PC-3 (cell line): Measurements from ENCODE around the gene PDGFRA. TPM values are rescaled to one million over a fixed set of nuclear protein-coding genes. Genes with fewer than 3 reads are reported as not detected.

Source experiments
- total RNA-seq: library from RNA; depleted of rRNA; stranded (reverse); fragments of >200 nt; gene quantifications from 2 replicates; pipeline ENCODE4 v1.2.3, GENCODE V29; 2014; rRNA removed

Gene PDGFRA
- total RNA-seq, 1 experiment from 2014 or later, result 1.1 TPM

Other genes starting within 250 kb of the PDGFRA start
- 52.3 and 58.1 TPM in 2 replicates for gene CHIC2, start 164.7 kb upstream of the PDGFRA start, total RNA-seq
- gene GSX2, start 129.1 kb upstream of the PDGFRA start, total RNA-seq, result not detected in 2 replicates